H1 (cell line): ENCODE measurements around the gene NT5DC1. TPM values are rescaled to one million over a fixed set of nuclear protein-coding genes. Genes with fewer than 3 reads are reported as not detected.

Experiments used
- polyA plus RNA-seq, 7 experiments: library from polyadenylated mRNA; depleted of rRNA in 3 of 7; stranded (reverse) in 5 of 7; unstranded in 2 of 7; fragments of >200 nt in 5 of 7; fragments of 200-250 nt in 2 of 7; gene quantifications; 1 replicate in 5 of 7; 2 replicates in 1 of 7; 4 replicates in 1 of 7; pipeline versions ENCODE4 v1.2.1 to v1.2.3, GENCODE V29; 2011 to 2013; ENCODE audit warnings: missing spikeins in 2 of 7, mixed read lengths in 2 of 7
- total RNA-seq: library from RNA; stranded (reverse); fragmentation: NEBNext Ultra II Directional; extraction: Animal tissue kit (Norgen Biotek cat#: 25700); gene quantifications from 2 replicates; pipeline ENCODE4 v1.2.1, GENCODE V29; 2021

The NT5DC1 gene
- total and polyA plus RNA-seq, 2 of the 8 experiments (the other 6 are each of a cell fraction or from before 2014, with no cell fraction given), result 25.3 to 72.7 TPM

Other genes starting within 250 kb of the NT5DC1 start
- 0.19 and 0.24 TPM in 2 replicates for gene FRK, start 40.0 kb upstream of the NT5DC1 start, total RNA-seq
- gene FRK, start 40.0 kb upstream of the NT5DC1 start, polyA plus RNA-seq (2011; rRNA removed), result 0.06 and 0.11 TPM in 2 replicates
- gene COL10A1, start 25.3 kb downstream of the NT5DC1 start, total RNA-seq, result not detected in 2 replicates
- not detected in 2 replicates for gene COL10A1, start 25.3 kb downstream of the NT5DC1 start, polyA plus RNA-seq (2011; rRNA removed)
- 22.6 and 23.3 TPM in 2 replicates for gene TSPYL4, start 153.2 kb downstream of the NT5DC1 start, total RNA-seq
- 16.7 and 20.5 TPM in 2 replicates for gene TSPYL4, start 153.2 kb downstream of the NT5DC1 start, polyA plus RNA-seq (2011; rRNA removed)
- 77.9 and 79.1 TPM in 2 replicates for gene TSPYL1, start 179.1 kb downstream of the NT5DC1 start, total RNA-seq
- gene TSPYL1, start 179.1 kb downstream of the NT5DC1 start, polyA plus RNA-seq (2011; rRNA removed), result 31.5 and 33.2 TPM in 2 replicates